ENCODE data around the gene RIPK3.
A peak's percentile ranks its signal among the peaks of the same experiment; 100 is the strongest.

The RIPK3 gene

DNA sequence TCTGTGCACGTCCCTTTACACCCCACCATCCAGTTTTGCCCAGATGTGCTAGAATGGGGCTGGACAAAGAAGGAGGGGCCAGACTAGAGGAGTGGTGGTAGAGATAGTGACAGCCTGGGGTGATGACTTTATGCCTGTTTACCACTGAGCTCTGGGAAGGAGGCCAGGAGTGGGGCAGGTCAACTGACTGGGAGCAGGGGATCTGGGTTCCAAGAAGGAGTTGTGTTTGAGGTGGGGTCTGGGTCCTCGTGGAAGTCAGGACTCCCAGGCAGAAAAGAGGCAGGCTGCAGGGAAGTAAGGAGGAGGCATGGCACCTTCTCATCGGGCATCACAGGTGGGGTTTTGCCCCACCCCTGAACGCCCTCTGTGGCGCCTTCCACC, 29.5 kb downstream of the RIPK3 start:
- in situ Hi-C loops (cut with HindIII; ENCODE audit: low pct_unique_long_range_greater_than_20kb, low sequenced_read_pairs), result no loop called here
- DNase-seq (ENCODE audit: low read depth in 1 of 2, low spot score in 1 of 2), result no peak
- no peak for TF ChIP-seq JUND (IDR thresholded peaks at IDR 0.05; ENCODE audit: low read depth)

DNA sequence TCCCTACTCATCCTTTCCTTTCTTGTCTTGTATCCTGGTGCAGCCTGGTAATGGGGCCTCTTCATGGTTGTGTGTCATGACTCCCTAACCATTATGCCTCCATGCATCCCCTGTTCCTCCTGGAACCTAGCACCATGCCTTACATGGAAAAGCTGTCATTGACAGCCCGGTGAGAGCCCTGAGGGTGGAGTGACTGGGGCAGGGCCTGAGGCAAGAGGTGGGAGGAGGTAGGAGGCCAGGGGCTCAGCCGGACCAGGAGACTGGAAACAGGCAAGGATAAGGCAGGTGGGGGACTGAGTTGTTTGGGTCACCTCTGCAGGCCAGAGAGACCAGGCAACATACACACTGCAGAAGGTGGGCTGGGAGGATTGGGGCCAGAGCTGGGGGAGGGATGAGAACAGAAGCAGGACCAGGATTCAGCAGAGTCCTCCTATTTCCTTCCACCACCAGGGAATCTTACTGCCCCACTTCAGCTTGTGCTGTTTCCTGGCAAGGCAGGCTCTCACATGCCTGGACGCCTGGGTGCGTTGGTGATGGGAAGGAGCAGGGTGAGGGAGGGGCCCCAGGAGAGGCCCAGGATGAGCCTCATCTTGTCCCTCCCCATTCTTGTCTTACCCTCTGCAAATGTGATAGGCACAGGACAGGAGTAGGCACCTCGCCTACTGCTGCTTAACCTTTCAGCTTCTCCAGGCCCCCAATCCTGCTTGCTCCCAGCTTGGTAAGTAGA, 30.1 kb downstream of the RIPK3 start, which contains the start of gene LTB4R2:
Gene LTB4R2 (plus strand): TSS at position 603 of the 727 bp plus-strand sequence. CDS start 525 bp downstream, outside the sequence.
- in situ Hi-C loops (cut with HindIII; ENCODE audit: low pct_unique_long_range_greater_than_20kb, low sequenced_read_pairs), result no loop called here
- TF ChIP-seq JUND (IDR thresholded peaks at IDR 0.05; ENCODE audit: low read depth), result no peak
- no peak for DNase-seq (ENCODE audit: low read depth in 1 of 2, low spot score in 1 of 2)

DNA sequence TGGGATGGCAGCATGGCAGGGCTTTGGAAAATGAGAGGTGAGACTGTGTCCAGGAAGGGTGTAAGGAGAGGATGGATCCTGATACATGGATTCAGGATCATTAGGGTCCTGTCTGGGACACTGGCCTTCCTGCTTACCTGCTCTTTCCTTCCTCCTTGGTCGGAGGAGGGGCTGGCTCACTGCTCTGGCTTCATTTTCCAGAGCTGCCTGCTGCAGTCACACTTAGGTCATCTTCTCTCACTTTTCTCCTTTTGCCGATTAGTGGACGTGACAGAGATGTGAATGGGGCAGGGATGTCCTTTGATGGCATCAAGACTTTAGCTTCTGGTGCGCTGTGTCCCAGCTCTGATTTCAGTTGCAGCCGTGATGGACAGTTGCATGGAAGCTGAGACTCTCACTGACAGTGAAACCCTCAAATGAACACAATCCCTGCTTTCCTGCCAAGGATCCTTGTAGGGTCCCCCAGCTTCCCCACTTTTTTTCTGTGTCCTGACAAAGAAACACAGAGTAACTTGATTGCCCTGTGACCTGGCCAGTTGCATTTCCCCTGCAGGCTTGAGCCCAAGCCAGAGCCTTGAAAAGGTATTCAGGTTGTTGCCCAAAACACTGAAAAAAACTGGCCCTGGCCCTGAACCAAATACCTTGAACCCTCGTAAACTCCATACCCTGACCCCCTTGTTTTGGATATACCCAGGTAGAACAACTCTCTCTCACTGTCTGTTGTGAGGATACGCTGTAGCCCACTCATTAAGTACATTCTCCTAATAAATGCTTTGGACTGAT, 31.3 kb downstream of the RIPK3 start:
- no peak for TF ChIP-seq JUND (IDR thresholded peaks at IDR 0.05; ENCODE audit: low read depth)
- in situ Hi-C loops (cut with HindIII; ENCODE audit: low pct_unique_long_range_greater_than_20kb, low sequenced_read_pairs), result no loop called here
- no peak for DNase-seq (ENCODE audit: low read depth in 1 of 2, low spot score in 1 of 2)

DNA sequence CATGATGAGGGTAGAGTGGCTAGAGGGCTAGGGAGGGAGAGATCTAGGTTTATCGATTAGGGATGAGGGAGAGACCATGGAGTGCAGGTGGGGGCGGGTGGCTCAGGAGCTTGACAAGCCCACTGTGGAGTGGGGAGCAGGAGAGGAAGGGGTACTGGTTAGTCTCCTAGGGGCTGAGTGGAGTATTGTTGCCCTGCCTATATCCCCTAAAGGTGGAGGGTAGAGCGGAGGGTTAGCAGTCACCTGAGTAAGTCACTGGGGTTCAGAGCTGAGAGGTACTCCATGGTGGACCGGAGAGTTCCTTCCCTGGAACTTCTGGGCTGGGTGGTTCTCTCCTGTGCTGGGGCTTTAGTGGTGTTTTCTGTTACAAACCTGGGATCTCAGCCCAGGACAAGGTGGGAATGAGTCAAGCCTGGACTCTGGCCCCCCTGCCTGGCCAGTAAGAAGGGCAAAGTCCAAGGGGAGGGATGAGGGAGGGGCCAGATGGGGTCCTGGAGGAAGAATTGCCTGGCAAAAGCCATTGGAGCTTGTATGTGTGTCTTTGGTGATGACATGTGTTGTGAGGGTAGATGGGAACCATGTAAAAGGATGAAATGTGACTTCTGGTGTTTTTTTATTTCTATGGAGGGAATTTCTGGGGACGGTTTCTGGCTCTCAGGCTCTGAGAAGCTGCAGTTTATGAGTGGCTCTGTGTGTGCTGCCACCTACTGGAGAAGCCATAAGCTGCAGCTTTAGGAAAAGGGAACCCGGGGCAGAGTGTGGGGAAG, 32.0 kb downstream of the RIPK3 start, which contains the start of gene CIDEB:
Gene CIDEB (minus strand): TSS at position 403 of the 767 bp plus-strand sequence. CDS start 119 bp downstream, at position 284.
- no peak for TF ChIP-seq JUND (IDR thresholded peaks at IDR 0.05; ENCODE audit: low read depth)
- in situ Hi-C loops (cut with HindIII; ENCODE audit: low pct_unique_long_range_greater_than_20kb, low sequenced_read_pairs), result no loop called here

DNA sequence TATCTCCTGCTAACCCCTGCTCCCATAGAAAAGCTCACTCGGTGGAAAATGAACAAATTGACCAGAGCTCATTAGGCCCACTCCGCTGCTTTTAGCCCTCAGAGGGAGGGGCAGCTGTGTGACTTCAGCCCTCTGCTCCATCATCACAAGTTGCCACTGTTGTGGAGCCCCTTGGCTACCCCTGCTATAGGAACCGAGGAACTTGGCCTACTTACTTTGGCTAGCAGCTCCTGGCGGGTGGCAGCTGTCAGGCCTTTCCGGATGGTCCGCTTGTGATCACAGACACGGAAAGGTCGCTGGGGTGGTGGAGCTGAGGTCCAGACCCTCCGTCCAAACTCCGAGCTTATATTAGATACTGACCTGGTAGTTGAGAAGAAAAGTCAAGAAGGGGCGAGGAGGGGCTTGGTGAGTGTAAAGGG, 32.6 kb downstream of the RIPK3 start:
- no peak for TF ChIP-seq JUND (IDR thresholded peaks at IDR 0.05; ENCODE audit: low read depth)
- DNase-seq (ENCODE audit: low read depth in 1 of 2, low spot score in 1 of 2), result no peak
- in situ Hi-C loops (cut with HindIII; ENCODE audit: low pct_unique_long_range_greater_than_20kb, low sequenced_read_pairs), result no loop called here

More for the DNA sequence above, 32.0 kb downstream of the RIPK3 start, which contains the start of gene CIDEB:
- DNase-seq (ENCODE audit: low read depth in 1 of 2, low spot score in 1 of 2), result peak; percentile 55 to 65

DNA sequence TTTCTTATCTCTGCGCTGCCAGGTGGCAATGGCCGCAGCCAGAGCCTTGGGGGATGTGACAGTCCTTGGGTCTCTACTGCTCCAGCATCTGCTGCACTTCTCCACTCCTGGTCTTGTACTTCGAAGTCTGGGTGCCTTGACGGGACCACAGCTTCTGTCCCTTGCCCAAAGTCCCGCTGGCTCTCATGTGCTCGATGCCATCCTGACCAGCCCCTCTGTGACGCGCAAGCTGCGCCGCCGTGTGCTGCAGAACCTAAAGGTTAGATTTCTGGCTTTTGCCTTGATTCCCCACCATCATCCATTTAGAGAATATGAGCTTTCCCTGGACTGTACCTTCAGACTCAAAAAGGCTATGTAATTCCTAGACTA, 35.8 kb downstream of the RIPK3 start:
- in situ Hi-C loops (cut with HindIII; ENCODE audit: low pct_unique_long_range_greater_than_20kb, low sequenced_read_pairs), result no loop called here
- DNase-seq (ENCODE audit: low read depth in 1 of 2, low spot score in 1 of 2), result no peak
- no peak for TF ChIP-seq JUND (IDR thresholded peaks at IDR 0.05; ENCODE audit: low read depth)

DNA sequence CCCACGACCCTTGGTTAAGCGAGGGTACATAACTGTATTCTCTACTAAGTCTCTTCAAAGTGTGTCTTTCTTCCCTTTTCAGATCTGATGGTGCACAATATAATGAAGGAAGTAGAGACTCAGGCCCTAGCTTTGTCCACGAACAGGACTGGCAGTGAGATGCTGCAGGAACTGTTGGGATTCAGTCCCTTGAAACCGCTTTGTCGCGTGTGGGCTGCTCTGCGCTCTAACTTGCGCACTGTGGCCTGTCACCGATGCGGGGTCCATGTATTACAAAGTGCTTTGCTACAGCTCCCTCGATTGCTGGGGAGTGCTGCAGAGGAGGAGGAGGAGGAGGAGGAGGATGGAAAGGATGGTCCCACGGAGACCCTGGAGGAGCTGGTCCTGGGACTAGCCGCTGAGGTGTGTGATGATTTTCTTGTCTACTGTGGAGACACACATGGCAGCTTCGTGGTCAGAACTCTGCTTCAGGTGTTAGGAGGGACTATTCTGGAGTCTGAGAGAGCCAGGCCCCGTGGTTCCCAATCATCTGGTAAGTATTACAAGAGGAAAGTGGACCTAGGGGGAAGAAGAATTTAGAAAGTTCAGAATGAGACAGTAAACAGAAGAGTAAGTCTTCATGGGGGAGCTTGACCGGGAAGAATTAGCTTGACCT, 39.3 kb downstream of the RIPK3 start:
- no peak for TF ChIP-seq JUND (IDR thresholded peaks at IDR 0.05; ENCODE audit: low read depth)
- DNase-seq (ENCODE audit: low read depth in 1 of 2, low spot score in 1 of 2), result no peak
- in situ Hi-C loops (cut with HindIII; ENCODE audit: low pct_unique_long_range_greater_than_20kb, low sequenced_read_pairs), result no loop called here

DNA sequence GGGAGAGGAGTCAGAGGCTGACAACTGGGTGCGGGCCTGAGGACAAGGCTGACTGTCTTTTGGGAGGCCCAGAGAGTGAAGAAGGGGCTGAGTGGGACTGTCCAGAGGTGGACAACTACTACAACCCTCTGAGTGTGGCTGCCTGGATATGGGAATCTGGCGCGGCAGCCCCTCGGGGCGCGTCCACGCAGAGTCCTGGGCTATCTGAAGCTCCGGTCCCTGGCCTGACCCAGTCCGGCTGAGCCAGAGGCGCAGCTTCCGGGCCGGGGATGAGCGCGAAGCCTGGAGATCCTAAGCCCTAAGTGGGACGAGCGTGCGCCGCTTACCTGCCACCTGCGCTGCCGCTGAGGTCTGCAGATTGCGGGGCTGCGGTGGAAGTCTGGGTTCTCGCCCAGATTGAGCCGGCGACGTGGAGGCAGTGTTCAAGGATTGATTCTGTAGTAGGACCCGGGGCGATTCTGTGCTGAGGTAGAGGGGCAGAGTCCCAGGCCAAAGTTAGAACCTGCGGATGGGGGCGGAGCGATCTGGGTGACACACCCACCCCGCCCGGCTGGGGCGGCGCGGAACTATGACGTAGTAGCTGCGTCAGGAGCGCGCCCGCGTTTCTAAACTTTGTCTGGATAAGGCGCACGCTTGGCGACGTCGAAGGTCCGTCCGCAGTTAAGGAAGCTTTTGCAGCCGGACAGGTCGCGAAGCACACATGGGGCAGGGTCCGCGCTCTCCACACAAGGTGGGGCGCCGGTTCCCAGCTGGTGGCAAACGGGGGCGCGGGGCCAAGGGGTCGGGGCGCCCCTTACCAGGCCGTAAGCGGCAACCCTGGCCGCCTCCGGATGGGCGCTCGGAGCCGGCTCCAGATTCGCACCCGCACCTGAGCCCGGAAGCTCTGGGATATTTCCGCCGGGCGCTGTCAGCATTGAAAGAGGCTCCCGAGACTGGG, 40.3 kb downstream of the RIPK3 start, which contains the start of the genes DHRS1 and NOP9:
Gene DHRS1 (minus strand): TSS at position 526 of the 937 bp plus-strand sequence. CDS start 674 bp downstream, outside the sequence.
Gene NOP9 (plus strand): TSS at position 596 of the 937 bp plus-strand sequence. CDS start 105 bp downstream, at position 701.
- no peak for TF ChIP-seq JUND (IDR thresholded peaks at IDR 0.05; ENCODE audit: low read depth)
- in situ Hi-C loops (cut with HindIII; ENCODE audit: low pct_unique_long_range_greater_than_20kb, low sequenced_read_pairs), result no loop called here
- DNase-seq (ENCODE audit: low read depth in 1 of 2, low spot score in 1 of 2), result peak; percentile 76 to 91

DNA sequence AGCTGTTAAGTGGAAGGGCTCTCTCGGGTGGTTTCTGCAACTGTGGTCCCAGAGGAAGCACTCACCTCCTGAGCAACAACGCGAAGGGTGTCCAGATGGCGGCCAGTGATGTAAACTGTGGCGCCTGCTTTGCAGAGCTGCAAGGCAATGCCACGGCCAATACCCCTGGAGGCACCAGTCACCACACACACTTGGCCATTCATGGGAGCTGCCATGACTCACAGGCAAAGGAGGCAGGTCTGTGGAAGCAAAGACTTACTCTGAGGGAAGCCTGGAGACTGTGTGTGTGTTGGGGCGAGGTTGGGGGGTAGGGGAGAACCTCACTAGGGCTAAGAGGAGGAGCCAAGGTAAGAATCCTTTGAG, 40.9 kb downstream of the RIPK3 start:
- in situ Hi-C loops (cut with HindIII; ENCODE audit: low pct_unique_long_range_greater_than_20kb, low sequenced_read_pairs), result no loop called here
- TF ChIP-seq JUND (IDR thresholded peaks at IDR 0.05; ENCODE audit: low read depth), result no peak

DNA sequence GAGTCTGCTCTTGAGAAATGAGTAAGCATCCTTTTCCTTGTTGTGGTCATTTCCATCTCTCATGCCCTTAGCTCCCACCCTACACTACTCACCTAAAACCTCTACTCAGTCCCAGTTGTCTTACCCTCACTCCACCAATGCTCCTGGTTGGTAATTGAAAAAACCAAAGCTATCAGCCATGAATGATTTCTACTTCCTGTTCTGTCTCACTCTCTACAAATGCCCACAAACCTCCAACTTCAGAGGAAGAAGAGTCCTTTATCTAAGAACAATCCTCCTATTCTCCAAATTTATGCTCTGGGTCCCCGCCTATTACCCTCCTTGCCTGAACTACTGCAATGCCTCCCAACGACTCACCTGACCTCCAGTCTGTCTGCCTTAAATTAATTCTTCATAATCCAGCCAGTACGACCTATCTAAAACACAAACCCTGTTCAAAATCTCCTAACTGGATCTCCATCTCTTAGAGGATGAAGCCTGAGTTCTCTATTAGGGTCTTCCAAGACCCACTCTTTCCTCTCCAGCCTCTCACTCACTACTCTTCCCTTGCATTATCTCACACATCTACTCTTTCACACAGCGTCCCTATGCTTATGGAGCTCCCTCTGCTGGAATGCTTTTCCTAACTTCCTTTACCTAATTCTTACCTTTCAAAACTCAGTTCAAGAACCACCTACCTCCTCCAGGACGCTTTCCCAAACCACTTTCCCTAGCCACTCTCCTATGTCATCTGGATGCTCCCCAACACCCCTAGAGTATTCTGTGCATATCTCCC, 42.4 kb downstream of the RIPK3 start:
- TF ChIP-seq JUND (IDR thresholded peaks at IDR 0.05; ENCODE audit: low read depth), result no peak
- peak in 1 of 2 experiments; percentile 73 for DNase-seq (ENCODE audit: low read depth in 1 of 2, low spot score in 1 of 2)
- in situ Hi-C loops (cut with HindIII; ENCODE audit: low pct_unique_long_range_greater_than_20kb, low sequenced_read_pairs), result no loop called here

More for the DNA sequence above, 40.9 kb downstream of the RIPK3 start:
- DNase-seq (ENCODE audit: low read depth in 1 of 2, low spot score in 1 of 2), result peak in 1 of 2 experiments; percentile 28

Measured in T47D (cell line).